ENCODE measurements around the gene KBTBD13.

The KBTBD13 gene

DNA sequence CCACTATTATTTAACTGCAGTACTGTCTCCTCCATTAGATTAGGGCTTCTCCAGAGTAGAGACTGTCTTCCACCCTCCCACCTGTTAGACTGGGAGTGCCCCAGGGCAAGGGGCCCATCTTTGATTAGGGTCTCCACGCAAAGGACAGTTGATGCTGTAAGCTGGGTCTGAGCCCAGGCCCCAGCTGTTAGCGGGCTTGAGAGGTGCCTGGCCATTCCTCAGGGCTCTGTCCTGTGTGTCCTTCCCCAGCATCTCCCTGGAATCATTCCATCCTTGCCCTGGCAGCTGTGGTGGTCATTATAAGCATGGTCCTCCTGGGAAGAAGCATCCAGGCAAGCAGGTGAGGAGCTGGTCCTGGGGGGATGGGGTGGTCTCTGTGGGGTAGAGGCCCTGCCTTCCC, 25.3 kb upstream of the KBTBD13 start:
- no peak for DNase-seq (ENCODE audit: low read depth in 2 of 2)

DNA sequence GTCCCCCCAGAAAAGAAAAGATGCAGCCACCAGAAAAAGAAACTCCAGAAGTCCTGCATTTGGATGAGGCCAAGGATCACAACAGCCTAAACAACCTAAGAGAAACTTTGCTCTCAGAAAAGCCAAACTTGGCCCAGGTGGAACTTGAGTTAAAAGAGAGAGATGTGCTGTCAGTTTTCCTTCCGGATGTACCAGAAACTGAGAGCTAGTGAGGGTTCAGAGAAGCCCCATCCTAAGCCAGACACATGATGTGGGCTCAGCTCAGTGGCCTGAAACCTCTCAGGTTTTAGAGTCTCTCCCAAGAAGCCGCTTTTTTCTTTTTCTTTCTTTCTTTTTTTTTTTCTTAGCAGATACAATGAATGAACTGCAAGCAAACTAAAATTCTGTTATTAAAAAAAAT, 23.6 kb upstream of the KBTBD13 start:
- DNase-seq (ENCODE audit: low read depth in 2 of 2) = no peak

DNA sequence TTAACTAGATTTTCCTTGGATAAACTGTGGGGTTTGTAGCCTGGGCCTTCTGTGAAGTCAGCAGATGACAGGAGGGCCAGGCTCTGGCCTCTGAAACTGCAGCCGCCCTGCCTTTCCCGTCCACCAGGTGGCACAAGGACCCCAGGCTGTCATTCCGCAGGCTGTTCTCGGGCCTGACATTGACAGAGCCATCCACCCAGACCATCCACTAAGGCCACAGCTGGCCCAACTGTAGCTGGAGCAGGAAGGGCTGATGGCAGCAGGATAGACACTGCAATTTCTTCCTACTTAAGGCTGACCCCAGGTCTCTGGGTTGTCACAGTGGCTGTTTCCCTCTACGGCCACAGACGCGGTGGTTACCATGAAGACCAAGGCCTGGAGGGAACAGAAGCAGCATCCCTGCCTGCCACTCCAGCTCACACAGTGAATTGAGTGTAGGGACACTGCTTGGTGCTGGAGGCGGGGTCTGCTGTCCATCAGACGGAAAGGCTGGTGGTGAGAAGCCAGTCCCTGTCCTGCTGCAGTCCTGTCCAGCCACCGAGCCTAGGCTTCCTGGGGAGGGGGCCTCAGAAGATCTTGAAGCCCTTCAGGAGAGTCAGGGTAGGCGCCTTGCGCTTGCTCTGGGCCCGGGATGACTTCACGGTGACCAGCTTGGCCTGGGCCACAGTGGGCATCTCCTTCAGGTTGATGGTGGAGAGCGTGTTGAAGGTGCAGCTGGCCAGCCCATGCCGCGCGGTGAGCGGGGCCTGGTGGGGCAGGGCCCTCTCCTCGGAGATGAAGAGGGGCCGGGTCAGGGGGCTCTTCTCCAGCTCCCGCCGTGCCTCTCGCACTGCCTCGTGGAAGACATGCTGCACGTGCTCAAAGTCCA, 22.0 kb upstream of the KBTBD13 start:
- DNase-seq (ENCODE audit: low read depth in 2 of 2) = peak; percentile 39 to 49

DNA sequence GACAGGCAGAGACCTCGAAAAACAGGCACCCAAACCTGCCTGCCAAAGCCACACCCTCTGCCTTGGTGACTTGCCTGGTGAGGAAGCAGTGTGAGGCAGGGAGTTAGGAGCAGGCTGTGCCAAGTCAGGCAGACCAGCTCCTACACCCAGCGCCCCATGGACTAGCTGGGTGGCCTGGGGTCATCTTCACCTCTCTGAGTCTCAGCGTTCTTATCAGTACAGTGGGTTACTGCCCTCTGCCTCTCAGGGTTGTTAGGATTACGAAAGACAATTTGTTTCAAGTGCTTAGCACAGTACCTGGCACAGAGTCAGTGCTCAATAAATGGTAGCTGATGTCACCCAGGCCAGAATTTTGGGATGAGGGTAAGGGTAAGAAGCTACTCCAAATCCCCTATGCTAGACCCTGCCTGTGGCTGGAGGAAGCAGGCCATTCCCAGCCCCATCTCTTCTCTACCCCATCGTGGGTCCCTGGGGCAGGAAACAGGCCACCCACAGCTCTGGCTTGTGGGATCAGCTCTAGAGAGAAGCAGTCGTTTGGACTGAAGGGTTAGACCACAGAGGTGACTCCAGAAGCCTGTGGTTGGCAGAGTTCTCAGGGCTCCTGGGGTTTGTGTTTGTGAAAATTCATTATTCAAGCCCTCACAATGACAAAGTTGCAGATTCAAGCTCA, 21.2 kb upstream of the KBTBD13 start:
- DNase-seq (ENCODE audit: low read depth in 2 of 2) = no peak

DNA sequence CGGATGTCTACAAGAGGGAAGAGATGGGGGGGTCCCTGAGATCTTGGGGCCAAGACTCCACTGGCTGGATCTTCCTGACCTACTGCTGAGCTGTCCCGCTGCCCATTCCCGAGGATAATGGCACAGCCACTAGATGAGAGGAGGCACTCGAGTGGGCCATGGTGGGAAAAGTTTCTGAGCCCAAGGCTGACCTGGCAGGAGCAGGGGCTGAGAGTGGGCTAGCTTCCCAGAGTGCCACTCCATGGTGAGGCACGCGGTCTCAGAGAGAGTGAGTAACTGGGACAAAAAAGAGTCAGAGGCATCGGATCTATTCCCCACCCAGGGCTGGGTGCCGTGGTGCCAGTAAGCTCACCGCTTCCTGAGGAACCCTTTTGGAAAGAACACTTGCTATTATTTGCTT, 20.4 kb upstream of the KBTBD13 start:
- no peak for DNase-seq (ENCODE audit: low read depth in 2 of 2)

DNA sequence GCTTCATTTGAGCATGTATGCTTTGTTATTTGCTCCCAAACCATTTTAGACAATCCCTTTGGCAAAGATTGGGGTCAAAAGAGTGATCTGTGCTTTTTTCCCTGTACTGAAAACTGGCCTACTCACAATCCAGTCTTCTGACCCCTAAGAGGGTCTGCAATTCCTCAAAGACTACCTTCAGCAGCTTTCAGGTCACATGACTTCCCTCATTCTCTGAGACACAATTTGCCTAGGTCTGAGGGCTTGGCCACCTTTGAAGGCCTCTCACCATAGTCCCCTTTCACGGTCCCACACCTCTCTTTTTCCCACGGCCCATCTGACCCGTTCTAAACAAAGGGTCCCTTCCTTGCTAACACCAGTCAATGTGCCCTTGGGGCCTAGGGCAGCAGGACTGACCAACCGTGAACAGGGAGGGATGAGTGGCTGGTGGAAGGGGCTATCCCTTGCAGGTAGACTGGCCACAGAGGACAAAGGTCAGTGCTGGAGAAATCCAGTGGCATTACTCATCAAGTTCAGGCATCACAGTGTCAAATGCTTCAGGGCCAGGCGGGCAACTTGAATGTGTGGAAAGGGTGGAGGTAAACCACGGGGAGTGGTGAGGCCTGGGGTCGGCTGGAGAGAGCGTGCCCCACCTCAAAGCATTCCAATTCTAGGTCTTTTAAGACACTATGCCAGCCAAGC, 19.5 kb upstream of the KBTBD13 start:
- no peak for DNase-seq (ENCODE audit: low read depth in 2 of 2)

DNA sequence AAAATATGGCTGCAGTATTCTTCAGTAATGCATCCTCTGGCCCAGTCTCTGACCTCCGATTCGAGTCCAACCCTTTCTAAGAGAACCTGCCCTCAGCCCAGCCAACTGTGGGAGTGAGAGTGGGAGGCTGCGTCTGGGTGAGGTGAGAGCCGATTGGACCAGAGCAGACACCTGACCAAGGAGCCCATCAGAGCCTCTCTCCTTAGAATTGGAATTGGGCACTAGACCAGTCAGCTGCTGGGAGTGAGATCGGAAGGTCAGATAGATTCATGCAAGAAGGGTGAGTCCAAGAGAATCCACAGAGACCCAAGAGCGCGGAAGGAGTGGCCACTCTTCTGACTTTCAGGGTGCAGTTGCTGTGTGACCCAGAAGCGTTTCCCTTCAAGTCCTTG, 19.0 kb upstream of the KBTBD13 start:
- DNase-seq (ENCODE audit: low read depth in 2 of 2) = no peak

DNA sequence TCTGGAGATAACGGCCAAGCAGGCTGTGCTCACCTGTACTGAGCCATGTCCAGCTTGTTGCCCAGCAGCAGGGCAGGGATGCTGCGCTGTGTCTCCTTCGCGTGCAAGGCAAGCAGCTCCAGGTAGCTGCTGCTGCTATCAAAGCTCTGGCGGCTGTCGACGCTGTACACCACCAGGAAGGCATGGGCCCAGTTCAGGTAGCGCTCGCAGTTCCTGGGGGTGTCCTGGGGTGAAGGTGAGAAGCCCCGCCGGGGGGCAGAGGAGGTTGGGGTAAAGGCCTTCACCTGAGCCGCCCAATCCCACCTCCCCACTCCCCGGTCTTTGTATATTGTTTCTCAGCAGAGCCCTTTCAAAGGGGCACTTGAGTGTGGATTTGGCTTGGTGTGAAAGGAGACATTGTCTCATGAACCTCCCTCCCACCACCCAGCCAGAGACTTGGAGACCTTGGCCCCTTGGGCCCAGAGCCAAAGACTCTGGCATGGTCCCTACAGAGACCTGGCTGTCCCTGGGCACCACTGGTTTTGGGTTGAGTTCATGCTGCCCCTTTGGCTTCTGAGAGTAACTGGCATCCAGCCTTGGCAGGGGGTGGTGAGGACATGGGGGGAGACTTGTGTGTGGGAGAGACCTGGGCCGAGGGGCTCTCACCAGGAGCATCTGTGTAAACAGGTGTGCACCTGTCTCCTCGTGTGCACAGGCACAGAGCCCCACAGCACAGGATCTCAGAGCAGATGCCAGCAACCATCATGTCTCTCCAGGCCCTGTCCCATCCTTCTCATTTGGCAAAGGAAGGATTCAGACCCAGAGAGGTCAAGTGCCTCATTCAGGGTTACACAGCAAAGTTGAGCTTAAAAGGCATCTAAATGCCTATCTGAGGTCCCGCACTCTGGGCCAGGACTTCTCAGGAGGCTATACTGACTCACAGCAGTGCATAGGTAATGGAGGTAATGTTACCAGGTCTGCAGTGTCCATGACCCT, 17.9 kb upstream of the KBTBD13 start:
- no peak for DNase-seq (ENCODE audit: low read depth in 2 of 2)

DNA sequence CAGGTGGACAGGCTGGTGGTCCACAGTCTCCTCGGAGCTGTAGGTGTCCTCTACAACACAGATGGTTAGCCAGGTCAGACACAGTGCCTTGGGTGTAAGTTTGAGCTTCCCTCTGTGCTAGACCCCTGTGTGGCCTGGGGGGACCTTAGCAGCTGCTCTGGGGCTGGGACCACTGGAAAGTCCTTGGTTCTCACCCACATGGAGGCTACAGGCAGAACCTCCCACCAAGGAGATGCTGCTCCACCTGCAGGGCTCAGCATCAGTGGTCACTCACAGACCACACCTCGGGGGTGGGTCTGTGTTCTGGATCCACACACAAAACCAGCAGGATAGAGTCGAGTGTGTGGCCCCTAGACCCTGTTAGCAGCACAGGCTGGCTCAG, 17.2 kb upstream of the KBTBD13 start:
- no peak for DNase-seq (ENCODE audit: low read depth in 2 of 2)

DNA sequence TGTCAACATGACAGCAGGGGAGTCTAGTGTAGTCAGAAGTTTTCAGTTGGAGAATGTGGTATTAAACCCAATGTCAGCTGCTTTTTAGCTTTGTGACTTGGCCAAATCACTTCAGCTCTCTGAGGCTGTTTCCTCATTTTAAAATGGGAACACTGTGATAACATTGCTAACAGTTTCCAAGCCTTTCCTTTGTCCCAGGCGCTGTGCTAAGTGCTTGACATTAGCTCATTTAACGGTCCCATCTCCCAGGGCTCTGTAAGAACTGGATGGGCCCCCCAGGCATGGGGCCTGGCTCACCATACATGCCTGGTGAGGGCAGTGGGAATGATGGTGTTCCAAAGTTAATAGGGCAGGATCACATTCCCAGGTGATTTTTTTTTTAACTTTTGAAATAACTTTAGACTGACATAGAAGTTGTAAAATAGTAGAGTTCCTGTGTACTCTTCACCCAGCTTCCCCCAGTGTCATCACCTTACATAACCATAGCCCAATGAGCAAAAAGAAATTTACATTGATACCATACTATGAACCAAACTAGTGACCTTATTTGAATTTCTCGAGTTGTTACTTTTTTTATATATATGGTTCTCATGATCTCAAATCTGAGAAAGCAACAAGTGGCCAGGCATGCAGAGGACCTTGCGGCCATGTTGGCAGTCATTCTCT, 16.5 kb upstream of the KBTBD13 start:
- no peak for DNase-seq (ENCODE audit: low read depth in 2 of 2)

DNA sequence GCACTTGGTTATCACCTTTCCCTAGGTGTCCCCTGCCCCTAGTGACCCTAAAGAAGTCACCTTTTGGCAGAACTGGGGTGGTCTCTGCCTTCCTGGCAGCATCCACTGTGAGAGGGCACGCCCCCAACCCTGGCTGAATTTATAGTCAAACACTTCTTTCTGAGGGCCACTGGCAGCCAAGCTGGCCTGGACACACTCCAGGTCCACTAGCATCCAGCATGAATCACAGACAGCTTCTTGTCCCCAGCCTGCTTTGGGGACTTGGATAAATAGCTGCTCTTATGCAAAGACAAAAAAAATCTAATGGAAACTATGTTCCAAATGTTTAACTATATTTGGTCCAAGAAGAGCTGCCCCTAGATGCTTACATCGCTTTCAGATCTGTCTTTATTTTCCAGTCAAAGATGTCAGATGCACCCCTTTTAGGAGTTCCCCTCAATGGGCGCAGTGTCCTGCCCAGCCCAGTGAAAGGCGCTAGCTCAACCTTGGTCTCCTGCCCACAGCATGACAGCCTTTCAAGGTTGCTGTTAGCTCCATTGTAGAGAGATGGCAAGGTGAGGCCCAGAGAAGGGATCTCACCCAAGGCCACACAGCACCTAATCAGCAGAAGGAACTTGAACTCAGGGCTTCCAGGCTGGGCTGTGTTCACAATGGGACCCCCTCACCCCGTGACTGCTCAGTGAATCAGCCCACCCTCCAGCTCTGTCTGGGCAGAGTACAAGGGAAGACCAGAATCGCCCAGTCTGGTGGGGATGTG, 15.7 kb upstream of the KBTBD13 start:
- no peak for DNase-seq (ENCODE audit: low read depth in 2 of 2)

DNA sequence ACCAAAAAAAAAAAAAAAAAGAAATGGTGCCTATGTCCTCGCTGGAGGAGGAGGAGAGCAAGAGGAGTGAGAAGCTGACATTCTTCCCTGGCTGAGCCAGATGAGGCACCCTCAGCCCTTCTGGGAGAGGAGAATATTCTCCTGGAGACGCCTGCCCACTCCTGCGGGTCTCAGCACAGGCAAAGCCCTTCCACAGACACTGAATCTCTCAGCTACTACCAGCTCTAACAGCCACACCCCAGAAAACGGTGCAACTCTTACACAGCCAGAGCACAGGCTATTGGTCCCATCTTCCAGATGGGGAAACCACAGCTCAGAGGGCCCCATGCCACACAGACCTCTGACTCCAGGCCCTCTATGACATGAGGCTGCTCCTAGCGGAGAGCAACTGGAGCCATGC, 14.5 kb upstream of the KBTBD13 start:
- DNase-seq (ENCODE audit: low read depth in 2 of 2) = no peak

DNA sequence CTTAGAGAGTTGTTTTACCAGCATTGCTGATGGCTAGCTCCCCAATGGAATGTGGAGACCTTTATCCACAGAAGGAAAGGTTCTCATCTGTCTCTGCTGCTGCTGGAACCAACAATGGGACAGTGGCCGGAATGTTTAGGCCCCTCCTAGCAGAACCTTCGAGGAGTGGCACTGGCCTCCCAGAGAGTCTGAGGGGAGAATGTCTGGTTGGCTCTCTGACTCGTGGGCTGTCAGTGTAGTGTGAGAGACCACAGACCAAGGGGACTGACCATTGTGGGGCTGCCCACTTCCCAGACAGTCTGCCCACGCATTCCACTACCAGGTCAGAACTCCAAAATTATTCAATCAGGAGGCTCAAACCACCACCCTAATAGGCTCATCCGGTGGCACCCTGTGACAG, 13.8 kb upstream of the KBTBD13 start:
- no peak for DNase-seq (ENCODE audit: low read depth in 2 of 2)

DNA sequence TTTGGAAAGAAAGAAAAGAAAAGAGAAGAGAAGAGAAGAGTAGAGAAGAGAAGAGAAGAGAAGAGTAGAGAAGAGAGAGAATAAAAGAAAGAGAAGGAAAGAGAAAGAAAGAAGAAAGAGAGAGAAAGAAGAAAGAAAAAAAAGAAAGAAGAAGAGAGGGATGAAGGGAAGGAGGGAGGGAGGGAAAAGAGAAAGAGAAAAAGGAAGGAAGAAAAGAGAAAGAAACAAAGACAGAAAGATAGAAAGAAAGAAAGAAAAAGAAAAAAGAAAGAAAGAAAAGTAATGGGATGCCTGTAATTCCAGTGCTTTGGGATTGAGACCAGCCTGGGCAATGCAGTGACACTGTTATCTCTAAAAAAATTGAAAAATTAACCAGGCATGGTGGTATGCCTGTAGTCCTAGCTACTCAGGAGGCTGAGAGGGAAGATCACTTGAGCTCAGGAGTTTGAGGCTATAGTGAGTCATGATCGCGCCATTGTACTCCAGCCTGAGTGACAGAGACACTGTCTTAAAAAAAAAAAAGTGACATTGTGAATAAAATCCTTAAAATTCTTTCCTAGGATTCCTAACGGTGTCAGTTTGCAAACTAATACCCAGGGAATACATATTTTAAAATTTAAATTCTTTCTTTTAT, 10.4 kb upstream of the KBTBD13 start:
- DNase-seq (ENCODE audit: low read depth in 2 of 2) = no peak

DNA sequence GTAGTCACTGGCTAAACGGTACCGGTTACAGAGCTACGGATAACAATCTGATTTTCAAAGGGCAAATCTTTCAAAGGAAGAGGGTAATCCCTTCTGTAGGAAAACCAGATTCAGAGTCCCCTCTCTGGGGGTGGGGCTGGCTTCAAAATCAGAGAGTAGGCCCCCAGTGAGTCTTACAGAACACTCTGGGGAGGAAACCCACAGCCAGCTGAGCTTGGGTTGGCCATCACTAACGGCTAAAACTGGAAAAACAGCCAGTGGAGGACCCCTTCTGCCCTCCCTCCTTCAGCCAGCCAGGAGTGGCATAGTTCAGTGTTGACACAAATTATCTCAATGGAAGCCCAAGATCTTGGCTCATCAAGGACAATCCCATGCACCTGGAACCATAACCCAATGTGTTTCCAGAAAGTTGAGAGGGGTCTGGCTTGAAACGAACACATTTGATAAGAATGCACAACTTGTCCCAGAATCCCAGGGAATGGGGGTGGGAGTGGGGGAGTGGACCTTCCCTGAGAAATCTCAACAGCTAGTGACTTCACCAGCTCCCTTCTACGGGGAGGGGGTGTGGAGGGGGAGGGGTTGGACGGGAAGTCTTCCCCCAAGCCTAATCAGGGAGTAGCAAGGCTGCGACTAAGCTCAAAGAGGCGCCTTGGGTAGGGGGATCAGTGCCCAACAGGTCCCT, 9.8 kb upstream of the KBTBD13 start:
- no peak for DNase-seq (ENCODE audit: low read depth in 2 of 2)

DNA sequence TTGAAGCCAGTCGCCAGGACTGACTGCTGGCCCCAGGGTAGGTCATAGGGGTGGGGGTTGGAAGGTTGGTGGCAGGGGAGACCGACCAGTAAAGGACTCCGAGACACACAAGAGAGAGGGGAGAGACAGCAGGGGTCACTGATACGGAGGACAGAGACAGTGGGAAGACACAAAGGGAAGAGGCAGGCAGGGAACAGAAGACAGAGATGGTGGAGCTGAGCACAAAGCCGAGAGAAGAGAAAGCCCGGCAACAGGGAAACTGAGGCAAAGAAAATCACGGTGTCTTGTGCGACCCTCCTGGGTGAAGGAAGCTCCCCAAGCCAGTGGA, 9.3 kb upstream of the KBTBD13 start:
- no peak for DNase-seq (ENCODE audit: low read depth in 2 of 2)

DNA sequence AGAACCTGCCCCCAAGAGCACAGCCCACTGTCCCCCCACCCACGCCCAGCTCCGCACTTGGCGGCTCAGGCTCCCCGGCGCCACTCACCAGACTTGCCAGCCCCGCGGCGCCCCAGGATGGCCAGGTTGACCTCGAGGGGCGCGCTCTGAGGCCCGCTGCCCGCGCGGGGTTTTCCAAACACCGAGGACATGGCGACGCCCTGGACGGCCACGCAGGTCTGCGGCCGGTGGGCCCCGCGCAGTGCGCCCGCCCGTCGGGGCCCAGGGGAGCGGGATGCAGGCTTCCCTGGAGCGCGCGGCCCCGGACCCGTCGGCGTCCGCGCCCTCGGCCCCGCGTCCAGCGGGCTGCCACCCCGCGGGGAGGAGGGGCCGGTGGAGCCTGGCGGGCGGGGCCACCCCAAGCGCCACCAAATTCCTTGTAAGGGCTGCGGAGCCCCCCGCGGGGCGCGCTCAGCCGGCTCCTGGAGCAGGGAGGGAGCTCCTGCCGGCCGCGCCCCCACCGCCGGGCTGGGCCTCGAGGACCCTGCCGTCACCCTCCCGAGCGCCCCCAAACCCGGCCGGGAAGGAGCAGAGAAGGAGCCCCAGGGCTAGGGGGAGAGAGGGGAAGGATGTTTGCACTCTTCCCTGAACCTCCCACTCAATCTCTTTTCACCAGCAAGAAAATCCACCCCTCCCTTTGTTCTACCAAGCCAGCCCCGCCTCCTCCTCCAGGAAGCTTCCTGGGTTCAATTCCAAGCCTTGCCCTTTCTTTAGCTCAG, 8.7 kb upstream of the KBTBD13 start, which contains the start of gene RASL12:
Gene RASL12, minus strand, starts transcription at position 347 of the 758 bp plus-strand sequence. Its CDS starts 156 bp downstream, at position 191.
- DNase-seq (ENCODE audit: low read depth in 2 of 2) = no peak

DNA sequence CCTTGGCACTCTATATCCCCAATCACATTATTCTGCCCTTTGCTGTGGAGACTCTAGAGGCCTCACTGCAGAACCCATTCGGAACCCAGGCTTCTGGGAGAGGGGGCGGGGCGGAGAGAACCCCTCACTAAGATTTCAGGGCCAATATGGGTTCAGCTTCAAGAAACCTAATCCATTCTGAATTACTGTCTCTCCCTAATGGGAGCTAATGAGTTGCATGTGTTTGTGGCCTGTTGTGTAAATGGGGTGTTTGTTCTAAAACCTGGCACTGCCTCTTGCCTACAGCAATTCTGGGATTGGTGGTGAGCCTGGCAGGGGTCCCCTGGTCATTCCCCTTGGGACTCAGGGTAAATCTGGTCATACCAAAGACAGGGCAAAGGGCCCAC, 8.2 kb upstream of the KBTBD13 start:
- DNase-seq (ENCODE audit: low read depth in 2 of 2) = no peak

DNA sequence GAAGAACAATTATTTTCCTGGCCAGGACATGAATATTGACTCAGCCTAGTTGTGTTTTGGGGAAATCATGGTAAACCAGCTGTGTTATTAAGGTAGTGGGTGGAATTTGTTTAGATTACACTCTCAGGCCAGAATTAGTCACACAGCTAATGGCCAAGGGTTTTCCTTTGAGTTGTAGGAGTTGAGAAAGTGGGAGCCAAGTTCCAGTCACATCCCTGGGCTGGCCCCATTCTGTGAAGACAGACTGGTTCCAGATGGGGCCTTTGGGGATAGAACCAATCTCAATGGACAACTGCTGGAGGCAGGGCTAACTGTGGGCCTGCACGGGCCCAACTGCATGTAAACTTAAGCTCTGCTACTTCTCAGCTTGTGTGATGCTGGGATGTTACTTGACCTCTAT, 7.4 kb upstream of the KBTBD13 start:
- no peak for DNase-seq (ENCODE audit: low read depth in 2 of 2)

Data from stimulated activated CD8-positive, alpha-beta memory T cell treated with anti-CD3 and anti-CD28 coated beads, Interleukin-2, amount 100 ng/mL, for 48 hours (primary cell).